HepG2 (cell line): ENCODE results near the gene PLEKHG4. TPM values are rescaled to one million over a fixed set of nuclear protein-coding genes. Genes with fewer than 3 reads are reported as not detected.

Experiments
- ATF1 ChIP-seq: IDR thresholded peaks from 2 replicates; pipeline ENCODE4 v1.6.1; 2016; ENCODE audit warnings: mild to moderate bottlenecking, control low read depth
- CENPT ChIP-seq: sonication (generic); formaldehyde crosslinking; IDR thresholded peaks from 2 replicates; pipeline ENCODE4 v1.8.0; 2022; ENCODE audit warnings: low read depth, mild to moderate bottlenecking, moderate library complexity, missing genetic modification reagents
- E2F2 ChIP-seq: sonication (generic); formaldehyde crosslinking; IDR thresholded peaks from 2 replicates; pipeline ENCODE4 v1.4.0; 2020; ENCODE audit warnings: missing genetic modification reagents, borderline replicate concordance
- ELF1 ChIP-seq: sonication (generic); formaldehyde crosslinking; IDR thresholded peaks from 2 replicates; pipeline ENCODE4 v1.4.0; 2020; ENCODE audit warnings: missing genetic modification reagents
- GPN1 ChIP-seq: sonication (generic); formaldehyde crosslinking; IDR thresholded peaks from 2 replicates; pipeline ENCODE4 v1.5.1; 2020; ENCODE audit warnings: missing genetic modification reagents, borderline replicate concordance
- KDM3A ChIP-seq: IDR thresholded peaks from 2 replicates; pipeline ENCODE4 v1.6.1; 2018; ENCODE audit warnings: low read depth, missing compliant biosample characterization
- MAF1 ChIP-seq: sonication (generic); formaldehyde crosslinking; IDR thresholded peaks from 2 replicates; pipeline ENCODE4 v1.5.0; 2020; ENCODE audit warnings: missing genetic modification reagents, borderline replicate concordance
- NFIC ChIP-seq: IDR thresholded peaks from 2 replicates; pipeline ENCODE4 v1.6.1; 2012; ENCODE audit warnings: mild to moderate bottlenecking, low read length, inconsistent platforms
- PTBP1 ChIP-seq: fragments of 200-400 bp; formaldehyde crosslinking; IDR thresholded peaks from 2 replicates; pipeline ENCODE4 v1.6.1; 2018; ENCODE audit warnings: low read length, low read depth; ENCODE audit not compliant: poor library complexity, severe bottlenecking
- RARG ChIP-seq: sonication (generic); formaldehyde crosslinking; IDR thresholded peaks from 2 replicates; pipeline ENCODE4 v1.4.0; 2020; ENCODE audit warnings: low read depth, mild to moderate bottlenecking, missing genetic modification reagents
- SMC3 ChIP-seq: IDR thresholded peaks from 2 replicates; pipeline ENCODE4 v1.6.1; 2011; ENCODE audit warnings: low read length, improper control_type of control experiment
- SP1 ChIP-seq, 2 experiments: fragments of 450-650 bp in 1 of 2; sonication (generic) in 1 of 2; formaldehyde crosslinking in 1 of 2; IDR thresholded peaks; 2 replicates each; pipeline versions ENCODE4 v1.4.0 to v1.6.1; 2016 to 2020; ENCODE audit warnings: missing genetic modification reagents in 1 of 2
- ZNF777 ChIP-seq: sonication (generic); formaldehyde crosslinking; IDR thresholded peaks from 2 replicates; pipeline ENCODE4 v1.4.0; 2020; ENCODE audit warnings: missing genetic modification reagents
- ZNF883 ChIP-seq: sonication (generic); formaldehyde crosslinking; IDR thresholded peaks from 2 replicates; pipeline ENCODE4 v1.5.1; 2020; ENCODE audit warnings: mild to moderate bottlenecking, missing genetic modification reagents; ENCODE audit errors: not compliant biosample characterization
- polyA plus RNA-seq, 8 experiments: library from polyadenylated mRNA; depleted of rRNA in 3 of 8; stranded (reverse) in 7 of 8; unstranded in 1 of 8; fragments of >200 nt; fragmentation: Illumina TruSeq in 4 of 8; extraction: Trizol in 4 of 8; gene quantifications; 2 replicates each; pipeline versions ENCODE4 v1.2.1 to v1.2.3, GENCODE V29; 2011 to 2016; ENCODE audit warnings: low read depth in 4 of 8, missing spikeins in 1 of 8, mixed read lengths in 1 of 8; ENCODE audit not compliant: insufficient read depth in 1 of 8
- total RNA-seq, 5 experiments: library from RNA; depleted of rRNA; stranded (reverse); fragments of >200 nt; fragmentation: Illumina TruSeq; extraction: Trizol; gene quantifications; 2 replicates each; pipeline ENCODE4 v1.2.3, GENCODE V29; 2016; ENCODE audit warnings: low read depth in 1 of 5
- TF ChIP-seq, protein P1 (sequence below): sonication (generic); formaldehyde crosslinking; IDR thresholded peaks from 2 replicates; pipeline ENCODE4 v1.5.0; 2020; ENCODE audit warnings: mild to moderate bottlenecking, missing genetic modification reagents
- TF ChIP-seq, protein P2 (sequence below): IDR thresholded peaks from 2 replicates; pipeline ENCODE4 v1.6.1; 2012; ENCODE audit warnings: inconsistent platforms
- TF ChIP-seq, protein P3 (sequence below): sonication (generic); formaldehyde crosslinking; conservative IDR thresholded peaks from 2 replicates; pipeline ENCODE4 v1.8.0; 2022; ENCODE audit warnings: low read depth, missing genetic modification reagents

PLEKHG4 gene
- total and polyA plus RNA-seq, 2 of the 13 experiments (the other 11 are each of a cell fraction or from before 2014, with no cell fraction given), result 7.1 to 13.6 TPM

DNA sequence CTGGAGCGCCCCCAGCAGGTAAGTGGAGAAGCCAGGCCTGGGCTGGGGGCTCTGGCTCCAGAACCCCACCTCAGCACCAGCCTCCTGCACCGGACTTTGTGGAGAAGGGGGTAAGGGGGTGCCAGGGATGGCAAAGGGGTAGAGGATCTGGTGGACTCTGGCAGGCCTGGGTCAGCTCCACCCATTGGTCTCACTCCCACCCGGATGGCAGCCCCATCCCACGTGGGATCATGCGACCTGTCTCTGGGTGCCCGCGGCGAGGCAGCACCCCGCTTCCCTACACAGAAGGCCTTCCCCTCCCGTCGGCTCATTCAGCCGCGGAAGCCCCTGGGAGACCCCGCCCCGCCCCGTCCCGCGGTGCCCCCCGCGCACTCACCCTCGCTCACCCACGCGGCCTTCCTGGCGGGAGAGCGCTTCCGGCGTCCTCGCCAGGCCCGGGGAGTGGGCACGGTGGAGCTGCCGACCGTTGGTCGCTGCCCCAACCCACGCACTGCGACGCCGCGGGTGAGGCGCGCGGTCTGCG lies 498 bp upstream of the PLEKHG4 start (continued):
- TF ChIP-seq MAF1, result 0 out of 2 replicates have a peak, but pooled peaks have one; percentile 22
- TF ChIP-seq ELF1, result 0 out of 2 replicates have a peak, but pooled peaks have one; percentile 6
- no peak for TF ChIP-seq PTBP1
- TF ChIP-seq ATF1 (CRISPR knock-in tag), result no peak
- TF ChIP-seq GPN1 (CRISPR knock-in tag), result 0 out of 2 replicates have a peak, but pooled peaks have one; percentile 63
- peak; percentile 76; the same call in 1 of the 2 replicates for TF ChIP-seq E2F2 (CRISPR knock-in tag)
- TF ChIP-seq KDM3A (CRISPR knock-in tag), result peak; percentile 40; the same call in 1 of the 2 replicates
- TF ChIP-seq ZNF883 (CRISPR knock-in tag), result no peak
- TF ChIP-seq, protein P1, sequence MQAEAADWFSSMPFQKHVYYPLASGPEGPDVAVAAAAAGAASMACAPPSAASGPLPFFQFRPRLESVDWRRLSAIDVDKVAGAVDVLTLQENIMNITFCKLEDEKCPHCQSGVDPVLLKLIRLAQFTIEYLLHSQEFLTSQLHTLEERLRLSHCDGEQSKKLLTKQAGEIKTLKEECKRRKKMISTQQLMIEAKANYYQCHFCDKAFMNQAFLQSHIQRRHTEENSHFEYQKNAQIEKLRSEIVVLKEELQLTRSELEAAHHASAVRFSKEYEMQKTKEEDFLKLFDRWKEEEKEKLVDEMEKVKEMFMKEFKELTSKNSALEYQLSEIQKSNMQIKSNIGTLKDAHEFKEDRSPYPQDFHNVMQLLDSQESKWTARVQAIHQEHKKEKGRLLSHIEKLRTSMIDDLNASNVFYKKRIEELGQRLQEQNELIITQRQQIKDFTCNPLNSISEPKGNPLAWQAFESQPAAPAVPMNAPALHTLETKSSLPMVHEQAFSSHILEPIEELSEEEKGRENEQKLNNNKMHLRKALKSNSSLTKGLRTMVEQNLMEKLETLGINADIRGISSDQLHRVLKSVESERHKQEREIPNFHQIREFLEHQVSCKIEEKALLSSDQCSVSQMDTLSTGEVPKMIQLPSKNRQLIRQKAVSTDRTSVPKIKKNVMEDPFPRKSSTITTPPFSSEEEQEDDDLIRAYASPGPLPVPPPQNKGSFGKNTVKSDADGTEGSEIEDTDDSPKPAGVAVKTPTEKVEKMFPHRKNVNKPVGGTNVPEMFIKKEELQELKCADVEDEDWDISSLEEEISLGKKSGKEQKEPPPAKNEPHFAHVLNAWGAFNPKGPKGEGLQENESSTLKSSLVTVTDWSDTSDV, result 0 out of 2 replicates have a peak, but pooled peaks have one; percentile 3
- no peak for TF ChIP-seq RARG (CRISPR knock-in tag)
- TF ChIP-seq CENPT (CRISPR knock-in tag), result no peak
- TF ChIP-seq ZNF777 (CRISPR knock-in tag), result no peak
- TF ChIP-seq, protein P2, sequence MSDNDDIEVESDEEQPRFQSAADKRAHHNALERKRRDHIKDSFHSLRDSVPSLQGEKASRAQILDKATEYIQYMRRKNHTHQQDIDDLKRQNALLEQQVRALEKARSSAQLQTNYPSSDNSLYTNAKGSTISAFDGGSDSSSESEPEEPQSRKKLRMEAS, result peak; percentile 70; the same call in 1 of the 2 replicates
- TF ChIP-seq, protein P3, sequence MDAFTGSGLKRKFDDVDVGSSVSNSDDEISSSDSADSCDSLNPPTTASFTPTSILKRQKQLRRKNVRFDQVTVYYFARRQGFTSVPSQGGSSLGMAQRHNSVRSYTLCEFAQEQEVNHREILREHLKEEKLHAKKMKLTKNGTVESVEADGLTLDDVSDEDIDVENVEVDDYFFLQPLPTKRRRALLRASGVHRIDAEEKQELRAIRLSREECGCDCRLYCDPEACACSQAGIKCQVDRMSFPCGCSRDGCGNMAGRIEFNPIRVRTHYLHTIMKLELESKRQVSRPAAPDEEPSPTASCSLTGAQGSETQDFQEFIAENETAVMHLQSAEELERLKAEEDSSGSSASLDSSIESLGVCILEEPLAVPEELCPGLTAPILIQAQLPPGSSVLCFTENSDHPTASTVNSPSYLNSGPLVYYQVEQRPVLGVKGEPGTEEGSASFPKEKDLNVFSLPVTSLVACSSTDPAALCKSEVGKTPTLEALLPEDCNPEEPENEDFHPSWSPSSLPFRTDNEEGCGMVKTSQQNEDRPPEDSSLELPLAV (CRISPR knock-in tag), result no peak
- TF ChIP-seq SMC3, result no peak
- no peak for TF ChIP-seq NFIC
- no peak for TF ChIP-seq SP1 (IDR thresholded peaks at IDR 0.05)
- no peak for TF ChIP-seq SP1 (CRISPR knock-in tag; IDR thresholded peaks at IDR 0.05)
